Esophagus muscularis mucosa (tissue), 4 donors: ENCODE measurements around the gene ZNF497. TPM values are rescaled to one million over a fixed set of nuclear protein-coding genes. Genes with fewer than 3 reads are reported as not detected.
"Not testable (repeated sequence)": the region's sequence is repeated elsewhere in the genome, so short reads cannot be mapped to it uniquely, and the experiment has no call there.

ENCODE experiments used
- DNase-seq: peaks from one replicate; pipeline ENCODE4 v3.0.0-alpha.2; 2017; ENCODE audit errors: extremely low spot score
- H3K27ac ChIP-seq, 4 donors: fragments of 200-600 bp; sonication (generic); replicated peaks in 1 of 4; 1 replicate in 3 of 4; 2 replicates in 1 of 4; pipeline ENCODE4 v1.5.1; 2016 to 2019; ENCODE audit warnings: mild to moderate bottlenecking in 1 of 4
- H3K27me3 ChIP-seq, 4 donors: fragments of 200-600 bp; sonication (generic); one replicate each; pipeline versions ENCODE4 v1.5.1 to v1.6.0; 2016 to 2019
- H3K36me3 ChIP-seq, 4 donors: fragments of 200-600 bp; sonication (generic); one replicate each; pipeline ENCODE4 v1.5.1; 2016 to 2019
- H3K4me1 ChIP-seq, 4 donors: fragments of 200-600 bp; sonication (generic); one replicate each; pipeline ENCODE4 v1.5.1; 2016 to 2019
- H3K4me3 ChIP-seq, 4 donors: fragments of 200-600 bp; sonication (generic); 1 replicate in 2 of 4; 2 replicates in 2 of 4; pipeline ENCODE4 v1.5.1; 2016 to 2019; ENCODE audit warnings: mild to moderate bottlenecking in 4 of 4, moderate library complexity in 1 of 4
- H3K9me3 ChIP-seq, 4 donors: fragments of 200-600 bp; sonication (generic); 1 replicate in 3 of 4; 2 replicates in 1 of 4; pipeline ENCODE4 v1.5.1; 2016 to 2019
- EP300 ChIP-seq: sonication (generic); formaldehyde crosslinking; IDR thresholded peaks from one replicate; pipeline ENCODE4 v1.6.1; 2017; ENCODE audit warnings: antibody characterized with exemption
- POLR2A ChIP-seq: fragments of 450-650 bp; IDR thresholded peaks from one replicate; pipeline ENCODE4 v1.6.1; 2017; ENCODE audit warnings: antibody characterized with exemption, moderate library complexity, mild to moderate bottlenecking, low read depth
- POLR2AphosphoS5 ChIP-seq, 2 donors: sonication (generic); formaldehyde crosslinking; IDR thresholded peaks; one replicate each; pipeline ENCODE4 v1.6.1; 2017; ENCODE audit warnings: antibody characterized with exemption in 2 of 2
- WGBS: methylation state at CpG from one replicate; pipeline ENCODE4 v1.1.5; 2018; 5-methylcytosine and 5-hydroxymethylcytosine counted together
- intact Hi-C: fragments of 100-400 bp; cut with DNase I; formaldehyde crosslinking; loops from one replicate; pipeline ENCODE4 v1.15.1; 2023
- total RNA-seq, 4 donors: library from RNA; depleted of rRNA; stranded (reverse); fragments of >200 nt; gene quantifications; one replicate each; pipeline versions ENCODE4 v1.1.0 to v1.2.1, GENCODE V29; 2016
- TF ChIP-seq, protein P1 (sequence below), 3 experiments: fragments of 200-600 bp in 2 of 3; fragments of 450-650 bp in 1 of 3; sonication (generic) in 2 of 3; IDR thresholded peaks; one replicate each; pipeline ENCODE4 v1.5.1; 2017 to 2019; ENCODE audit warnings: antibody characterized with exemption in 3 of 3, mild to moderate bottlenecking in 2 of 3, moderate library complexity in 1 of 3

Gene ZNF497
- total RNA-seq, 4 donors from 2014 or later = 0.42 to 1.1 (median 0.92) TPM

DNA sequence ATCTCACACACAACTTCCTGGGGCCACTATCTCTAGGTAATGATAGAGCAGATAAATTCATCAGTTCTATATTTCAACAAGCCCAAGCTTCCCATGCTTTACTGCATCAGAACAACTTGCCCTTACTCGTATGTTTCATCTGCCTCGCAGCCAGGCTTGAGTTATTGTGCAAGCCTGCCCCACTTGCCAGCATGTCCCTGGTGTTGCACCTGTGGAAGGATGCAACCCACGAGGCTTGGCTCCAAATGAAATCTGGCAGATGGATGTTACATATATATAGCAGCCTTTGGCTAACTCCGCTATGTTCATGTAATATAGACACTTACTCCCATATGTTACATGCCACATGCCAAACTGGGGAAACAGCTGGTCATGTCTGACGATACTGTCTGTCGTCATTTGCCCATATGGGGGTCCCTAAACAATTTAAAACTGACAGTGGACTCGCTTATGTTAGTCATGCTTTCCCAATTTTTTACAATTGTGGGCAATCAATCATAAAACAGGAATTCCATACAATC lies 51.1 kb downstream of the ZNF497 start:
- Histone ChIP-seq H3K9me3 (no peaks in the 10 kb centered on the region), H3K36me3 (peaks cover 35 to 91% (median 76%) of the 10 kb centered on the region in 4 donors), H3K4me3 (no peak overlapping the region), H3K27me3 (no peaks in the 10 kb centered on the region), H3K27ac (no peak overlapping the region), H3K4me1 (peaks cover 2 to 19% (median 8%) of the 10 kb centered on the region in 4 donors)
- DNase-seq = no peak
- TF ChIP-seq EP300 = no peak
- no peak for TF ChIP-seq POLR2A
- no peak for TF ChIP-seq POLR2AphosphoS5 (IDR thresholded peaks at IDR 0.05)
- TF ChIP-seq, protein P1, sequence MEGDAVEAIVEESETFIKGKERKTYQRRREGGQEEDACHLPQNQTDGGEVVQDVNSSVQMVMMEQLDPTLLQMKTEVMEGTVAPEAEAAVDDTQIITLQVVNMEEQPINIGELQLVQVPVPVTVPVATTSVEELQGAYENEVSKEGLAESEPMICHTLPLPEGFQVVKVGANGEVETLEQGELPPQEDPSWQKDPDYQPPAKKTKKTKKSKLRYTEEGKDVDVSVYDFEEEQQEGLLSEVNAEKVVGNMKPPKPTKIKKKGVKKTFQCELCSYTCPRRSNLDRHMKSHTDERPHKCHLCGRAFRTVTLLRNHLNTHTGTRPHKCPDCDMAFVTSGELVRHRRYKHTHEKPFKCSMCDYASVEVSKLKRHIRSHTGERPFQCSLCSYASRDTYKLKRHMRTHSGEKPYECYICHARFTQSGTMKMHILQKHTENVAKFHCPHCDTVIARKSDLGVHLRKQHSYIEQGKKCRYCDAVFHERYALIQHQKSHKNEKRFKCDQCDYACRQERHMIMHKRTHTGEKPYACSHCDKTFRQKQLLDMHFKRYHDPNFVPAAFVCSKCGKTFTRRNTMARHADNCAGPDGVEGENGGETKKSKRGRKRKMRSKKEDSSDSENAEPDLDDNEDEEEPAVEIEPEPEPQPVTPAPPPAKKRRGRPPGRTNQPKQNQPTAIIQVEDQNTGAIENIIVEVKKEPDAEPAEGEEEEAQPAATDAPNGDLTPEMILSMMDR (IDR thresholded peaks at IDR 0.05) = no peak
- intact Hi-C loops = no loop called here
- 83% methylated on average over 7 of the region's 7 CpGs for WGBS

DNA sequence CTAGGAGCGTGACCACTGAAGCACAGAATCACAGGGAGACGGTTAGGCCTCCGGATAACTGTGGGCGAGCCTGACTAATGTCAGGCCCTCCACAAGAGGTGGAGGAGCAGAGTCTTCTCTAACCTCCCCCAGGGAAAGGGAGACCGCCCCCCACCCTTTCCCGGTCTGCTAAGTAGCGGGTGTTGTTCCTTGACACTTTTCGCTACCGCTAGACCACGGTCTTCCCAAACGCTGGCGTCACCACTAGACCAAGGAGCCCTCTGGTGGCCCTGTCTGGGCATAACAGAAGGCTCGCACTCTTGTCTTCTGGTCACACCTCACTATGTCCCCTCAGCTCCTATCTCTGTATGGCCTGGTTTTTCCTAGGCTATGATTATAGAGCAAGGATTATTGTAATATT lies 51.9 kb downstream of the ZNF497 start:
- H3K4me3 ChIP-seq, DNase-seq, intact Hi-C loops, H3K9me3 ChIP-seq, H3K27me3 ChIP-seq, H3K27ac ChIP-seq: not testable (repeated sequence)
- 51% methylated on average over 13 of the region's 13 CpGs for WGBS
- Histone ChIP-seq H3K4me1 (peaks cover 8 to 27% (median 15%) of the 10 kb centered on the region in 4 donors), H3K36me3 (peaks cover 35 to 86% (median 71%) of the 10 kb centered on the region in 4 donors)
- peak in 1 of 2 donors; percentile 21 for TF ChIP-seq POLR2AphosphoS5 (IDR thresholded peaks at IDR 0.05)
- TF ChIP-seq, protein P1 (IDR thresholded peaks at IDR 0.05) = peak; percentile 38 to 60 (median 58)

DNA sequence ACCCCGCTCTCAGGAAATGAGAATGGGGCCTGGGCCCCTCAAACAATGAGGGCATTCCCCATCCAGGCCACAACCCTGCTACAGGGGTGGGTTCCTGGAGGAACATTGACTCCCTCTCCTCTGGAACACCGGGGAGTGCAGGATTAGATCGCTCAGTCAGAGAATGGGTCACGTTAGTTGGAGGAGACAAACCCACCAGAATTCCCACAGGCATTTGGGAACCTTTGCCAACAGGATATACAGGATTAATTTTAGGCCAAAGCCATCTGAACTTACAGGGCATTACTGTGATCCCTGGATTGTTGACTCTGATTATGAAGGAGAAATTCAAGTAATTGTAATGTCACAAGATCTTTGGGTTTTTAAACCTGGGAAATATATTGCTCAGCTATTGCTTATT lies 54.8 kb downstream of the ZNF497 start:
- H3K27me3 ChIP-seq = no peaks in the 10 kb centered on the region
- H3K36me3 ChIP-seq = peaks cover 16 to 57% (median 41%) of the 10 kb centered on the region in 4 donors
- no peak for DNase-seq
- TF ChIP-seq, protein P1 (IDR thresholded peaks at IDR 0.05) = no peak
- TF ChIP-seq EP300 (no peak), POLR2AphosphoS5 (IDR thresholded peaks at IDR 0.05) (no peak), POLR2A (no peak)
- intact Hi-C loops = no loop called here
- H3K9me3 ChIP-seq = no peaks in the 10 kb centered on the region
- H3K4me1 ChIP-seq = peaks cover 12 to 33% (median 25%) of the 10 kb centered on the region in 4 donors
- WGBS = 91% methylated on average over 4 of the region's 4 CpGs
- no peak overlapping the region for H3K27ac ChIP-seq
- no peak overlapping the region for H3K4me3 ChIP-seq

DNA sequence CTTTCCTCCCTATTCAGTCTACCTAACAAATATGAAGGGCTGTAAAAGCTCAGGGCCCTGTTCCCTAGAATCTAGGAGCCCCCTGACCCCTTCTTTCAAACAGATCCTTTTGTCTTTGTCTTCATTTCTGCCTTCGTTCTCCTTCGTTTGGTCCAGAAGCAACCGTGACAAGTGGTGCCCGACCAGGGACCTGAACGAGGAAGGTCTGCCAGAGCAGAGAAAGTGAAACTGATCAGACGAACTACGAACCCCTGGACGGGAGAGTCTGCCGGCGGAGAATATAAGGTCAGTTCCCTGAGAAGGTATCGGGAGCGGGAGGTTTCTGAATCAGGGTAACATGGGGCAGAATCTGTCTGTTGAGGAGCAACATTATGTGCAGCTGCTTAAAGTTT lies 56.6 kb downstream of the ZNF497 start:
- H3K9me3 ChIP-seq = no peaks in the 10 kb centered on the region
- peak overlapping the region in 3 of 4 donors; percentile 88 to 93 (median 93) for H3K27ac ChIP-seq
- no peaks in the 10 kb centered on the region for H3K27me3 ChIP-seq
- H3K36me3 ChIP-seq = peaks cover 4 to 44% (median 32%) of the 10 kb centered on the region in 4 donors
- intact Hi-C loops = no loop called here
- TF ChIP-seq, protein P1 (IDR thresholded peaks at IDR 0.05) = no peak
- TF ChIP-seq EP300 (no peak), POLR2A (no peak)
- DNase-seq = no peak
- H3K4me1 ChIP-seq = peaks cover 12 to 33% (median 25%) of the 10 kb centered on the region in 4 donors
- WGBS = 66% methylated on average over 12 of the region's 12 CpGs
- H3K4me3 ChIP-seq = peak overlapping the region; percentile 89 to 96 (median 94)
